ENCODE measurements around the gene ADRM1. TPM values are rescaled to one million over a fixed set of nuclear protein-coding genes. Genes with fewer than 3 reads are reported as not detected.

ADRM1 gene
- total and polyA plus RNA-seq, 12 donors = 67.7 to 192 (median 74.7) TPM

DNA sequence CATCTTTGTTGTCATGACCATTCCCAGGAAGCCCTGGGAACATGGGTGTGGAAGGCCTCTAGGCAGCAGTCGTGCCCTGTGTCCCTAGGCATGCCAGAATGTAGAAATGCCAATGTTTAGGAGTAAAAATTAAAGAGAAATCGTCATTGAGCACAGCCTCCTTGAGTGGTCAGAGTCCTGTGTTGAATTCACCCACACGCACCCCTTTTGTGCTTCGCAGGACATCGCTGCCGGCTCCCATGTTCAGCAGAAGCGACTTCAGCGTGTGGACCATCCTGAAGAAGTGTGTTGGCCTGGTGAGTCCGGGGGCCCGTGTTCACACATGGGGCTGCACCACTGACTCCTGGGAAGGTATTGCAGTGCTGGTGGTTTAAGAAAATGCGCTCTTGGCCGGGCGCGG, 39.4 kb upstream of the ADRM1 start:
- no peak overlapping the region for H3K4me3 ChIP-seq
- no peak overlapping the region for H3K27ac ChIP-seq
- TF ChIP-seq, protein P1, sequence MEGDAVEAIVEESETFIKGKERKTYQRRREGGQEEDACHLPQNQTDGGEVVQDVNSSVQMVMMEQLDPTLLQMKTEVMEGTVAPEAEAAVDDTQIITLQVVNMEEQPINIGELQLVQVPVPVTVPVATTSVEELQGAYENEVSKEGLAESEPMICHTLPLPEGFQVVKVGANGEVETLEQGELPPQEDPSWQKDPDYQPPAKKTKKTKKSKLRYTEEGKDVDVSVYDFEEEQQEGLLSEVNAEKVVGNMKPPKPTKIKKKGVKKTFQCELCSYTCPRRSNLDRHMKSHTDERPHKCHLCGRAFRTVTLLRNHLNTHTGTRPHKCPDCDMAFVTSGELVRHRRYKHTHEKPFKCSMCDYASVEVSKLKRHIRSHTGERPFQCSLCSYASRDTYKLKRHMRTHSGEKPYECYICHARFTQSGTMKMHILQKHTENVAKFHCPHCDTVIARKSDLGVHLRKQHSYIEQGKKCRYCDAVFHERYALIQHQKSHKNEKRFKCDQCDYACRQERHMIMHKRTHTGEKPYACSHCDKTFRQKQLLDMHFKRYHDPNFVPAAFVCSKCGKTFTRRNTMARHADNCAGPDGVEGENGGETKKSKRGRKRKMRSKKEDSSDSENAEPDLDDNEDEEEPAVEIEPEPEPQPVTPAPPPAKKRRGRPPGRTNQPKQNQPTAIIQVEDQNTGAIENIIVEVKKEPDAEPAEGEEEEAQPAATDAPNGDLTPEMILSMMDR (IDR thresholded peaks at IDR 0.05) = no peak
- DNase-seq (no peak), ATAC-seq (no peak)
- 95 to 97% methylated on average over 14 of the region's 14 CpGs for WGBS, 2 donors
- intact Hi-C loops (cut with DNase I) = no loop called here
- no peaks in the 10 kb centered on the region for H3K27me3 ChIP-seq
- H3K4me1 ChIP-seq = peaks cover 0 to 29% (median 18%) of the 10 kb centered on the region in 9 donors
- peaks cover 0 to 9% (median 0%) of the 10 kb centered on the region in 11 donors for H3K9me3 ChIP-seq
- peaks cover 0 to 99% (median 57%) of the 10 kb centered on the region in 9 donors for H3K36me3 ChIP-seq

DNA sequence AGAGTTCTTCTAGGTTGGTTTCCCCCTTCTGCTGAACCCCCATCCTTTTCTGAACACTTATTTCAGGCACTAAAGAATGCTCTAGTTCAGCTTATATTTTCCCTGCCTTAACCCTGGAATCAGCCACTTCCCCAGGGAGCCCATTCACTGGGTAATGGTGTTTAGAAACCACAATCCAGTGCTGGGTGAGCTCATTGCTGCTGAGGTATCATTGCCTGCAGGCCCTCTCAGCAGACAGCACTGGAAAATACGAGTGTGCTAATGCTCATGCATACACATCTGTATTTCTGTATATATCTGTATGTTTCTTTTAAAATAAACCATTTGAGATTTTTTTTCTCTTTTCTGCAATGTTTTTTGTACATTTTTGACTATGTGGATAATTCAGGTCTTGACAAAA, 37.4 kb upstream of the ADRM1 start:
- 98 to 100% methylated on average over 1 of the region's 1 CpG for WGBS, 2 donors
- TF ChIP-seq, protein P1 (IDR thresholded peaks at IDR 0.05) = no peak
- ATAC-seq = no peak
- Histone ChIP-seq H3K27me3 (no peaks in the 10 kb centered on the region), H3K9me3 (peaks cover 0 to 9% (median 0%) of the 10 kb centered on the region in 11 donors), H3K36me3 (peaks cover 0 to 96% (median 41%) of the 10 kb centered on the region in 9 donors), H3K4me3 (no peak overlapping the region), H3K27ac (no peak overlapping the region), H3K4me1 (peaks cover 0 to 20% (median 9%) of the 10 kb centered on the region in 9 donors)
- no peak for DNase-seq
- intact Hi-C loops (cut with DNase I) = no loop called here

DNA sequence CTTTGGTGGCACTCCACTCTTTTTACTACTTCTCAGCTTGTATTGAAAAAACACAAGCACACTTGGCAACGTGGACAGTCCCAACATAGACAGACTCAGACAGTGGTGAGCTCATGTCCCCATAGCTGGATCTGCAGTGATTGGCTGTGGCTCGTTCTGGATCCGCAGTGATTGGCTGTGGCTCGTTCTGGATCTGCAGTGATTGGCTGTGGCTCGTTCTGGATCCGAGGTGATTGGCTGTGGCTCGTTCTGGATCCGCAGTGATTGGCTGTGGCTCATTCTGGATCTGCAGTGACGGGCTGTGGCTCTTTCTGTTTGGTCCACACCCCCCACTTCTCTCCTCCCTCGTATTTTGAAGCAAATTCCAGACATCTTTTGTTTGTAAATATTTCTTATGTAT, 36.5 kb upstream of the ADRM1 start:
- TF ChIP-seq, protein P1 (IDR thresholded peaks at IDR 0.05) = no peak
- H3K27ac ChIP-seq = no peak overlapping the region
- WGBS, 2 donors = 93 to 94% methylated on average over 10 of the region's 10 CpGs
- H3K9me3 ChIP-seq = peaks cover 0 to 9% (median 0%) of the 10 kb centered on the region in 11 donors
- no peaks in the 10 kb centered on the region for H3K27me3 ChIP-seq
- H3K36me3 ChIP-seq = peaks cover 0 to 90% (median 37%) of the 10 kb centered on the region in 9 donors
- intact Hi-C loops (cut with DNase I) = no loop called here
- ATAC-seq (no peak), DNase-seq (no peak)
- no peak overlapping the region for H3K4me3 ChIP-seq
- peaks cover 0 to 20% (median 9%) of the 10 kb centered on the region in 9 donors for H3K4me1 ChIP-seq

DNA sequence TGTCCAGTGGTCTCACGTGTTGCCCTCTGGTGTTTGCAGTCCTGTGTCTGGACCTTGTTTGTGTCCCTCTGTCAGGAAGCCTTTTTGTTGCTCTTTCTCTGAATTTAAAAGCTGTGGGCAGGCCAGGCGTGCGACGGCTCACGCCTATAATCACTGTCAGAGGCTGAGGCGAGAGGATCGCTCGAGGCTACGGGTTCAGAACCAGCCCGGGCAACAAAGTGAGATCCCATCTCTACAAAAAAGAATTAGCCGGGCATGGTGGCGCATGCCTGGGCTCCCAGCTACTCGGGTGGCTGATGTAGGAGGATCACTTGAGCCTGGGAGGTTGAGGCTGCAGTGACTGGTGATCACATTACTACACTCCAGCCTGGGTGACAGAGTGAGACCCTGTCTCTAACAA, 35.9 kb upstream of the ADRM1 start:
- intact Hi-C loops (cut with DNase I) = no loop called here
- no peak overlapping the region for H3K4me3 ChIP-seq

More for the DNA sequence above, 35.9 kb upstream of the ADRM1 start:
- ATAC-seq = peak in 1 of 8 donors; percentile 23
- peak overlapping the region in 7 of 10 donors; percentile 14 to 62 (median 48) for H3K27ac ChIP-seq
- H3K27me3 ChIP-seq = no peaks in the 10 kb centered on the region
- peaks cover 0 to 90% (median 38%) of the 10 kb centered on the region in 9 donors for H3K36me3 ChIP-seq
- 96 to 97% methylated on average over 13 of the region's 13 CpGs for WGBS, 2 donors
- TF ChIP-seq, protein P1 (IDR thresholded peaks at IDR 0.05) = no peak
- H3K4me1 ChIP-seq = peaks cover 0 to 20% (median 9%) of the 10 kb centered on the region in 9 donors
- H3K9me3 ChIP-seq = peaks cover 0 to 9% (median 0%) of the 10 kb centered on the region in 11 donors
- no peak for DNase-seq

All from heart right ventricle (tissue), 16 donors.